ENCODE measurements around the gene PPP4R4.

Gene PPP4R4

GRCh38 chr14:94321421-94322271, 147.5 kb downstream of the PPP4R4 start:
- no peak for TF ChIP-seq CTCF (IDR thresholded peaks at IDR 0.05; ENCODE audit: low read depth, low read length)
- no peak for DNase-seq (ENCODE audit: extremely low read depth, low read depth)

- DNase-seq (ENCODE audit: extremely low read depth, low read depth), result no peak
- no peak for TF ChIP-seq CTCF (IDR thresholded peaks at IDR 0.05; ENCODE audit: low read depth, low read length)
Observed at GRCh38 chr14:94322648-94323570, 148.8 kb downstream of the PPP4R4 start, which contains the start of gene SERPINA6. TSS of gene SERPINA6 (minus strand) at chr14:94323336. CDS start at chr14:94314648, 8,688 bp downstream.

- no peak for TF ChIP-seq CTCF (IDR thresholded peaks at IDR 0.05; ENCODE audit: low read depth, low read length)
- no peak for DNase-seq (ENCODE audit: extremely low read depth, low read depth)
Observed at GRCh38 chr14:94328196-94328595, 154.1 kb downstream of the PPP4R4 start.

All from AG09319 (cell line).